Epithelial cell of prostate (primary cell): ENCODE measurements around the gene ID4.

Source experiments
- DNase-seq: peaks from one replicate; pipeline ENCODE4 v3.0.0-alpha.2; 2011; ENCODE audit warnings: low read depth, low spot score
- H3K27ac ChIP-seq: fragments of 450-650 bp; 2 replicates; pipeline ENCODE4 v1.5.1; 2017; ENCODE audit warnings: mild to moderate bottlenecking

The ID4 gene

DNA sequence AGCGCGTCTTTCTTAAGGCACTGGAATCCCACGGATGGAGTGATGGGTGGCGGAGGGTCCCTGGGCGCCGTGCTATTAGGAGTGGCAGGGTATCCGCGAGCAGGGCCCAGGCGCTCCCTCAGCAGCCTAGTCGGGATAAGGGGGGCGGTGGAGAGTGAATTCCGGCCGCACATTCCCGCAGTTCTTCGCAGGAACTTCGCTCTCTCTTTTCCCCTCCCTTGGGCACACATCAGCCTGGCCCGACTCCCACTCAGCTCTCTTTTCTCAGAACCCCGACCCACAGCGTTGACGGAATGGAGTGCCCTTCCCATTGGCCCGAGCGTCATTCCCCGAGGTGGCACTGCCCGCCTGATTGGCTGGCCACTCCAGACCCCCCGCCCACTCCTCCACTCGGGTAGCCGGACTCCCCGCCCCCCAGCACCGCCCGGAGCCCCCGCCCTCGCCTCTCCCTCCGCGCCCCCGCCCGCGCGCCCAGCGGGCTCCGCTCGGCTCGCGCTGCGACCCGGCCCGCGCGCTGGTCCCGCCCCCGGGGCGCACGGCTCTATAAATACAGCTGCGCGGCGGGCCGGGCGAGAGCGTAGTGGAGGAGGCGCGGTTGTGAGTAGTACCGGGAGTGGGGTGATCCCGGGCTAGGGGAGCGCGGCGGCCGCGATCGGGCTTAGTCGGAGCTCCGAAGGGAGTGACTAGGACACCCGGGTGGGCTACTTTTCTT is at the start of gene ID4:
ID4 (plus strand) TSS at position 572 of the 712 bp plus-strand sequence. CDS start 385 bp downstream, outside the sequence.
- no peak for DNase-seq
- H3K27ac ChIP-seq: no peak within 1 kb of the TSS

- no peak for DNase-seq
- H3K27ac ChIP-seq: no peak overlapping the region
These were observed 48.5 kb upstream of the ID4 start for GRCh38 chr6:19788686-19789085.

- no peak for DNase-seq
- no peak overlapping the region for H3K27ac ChIP-seq
These were observed 47.9 kb upstream of the ID4 start for GRCh38 chr6:19789100-19789803.

DNA sequence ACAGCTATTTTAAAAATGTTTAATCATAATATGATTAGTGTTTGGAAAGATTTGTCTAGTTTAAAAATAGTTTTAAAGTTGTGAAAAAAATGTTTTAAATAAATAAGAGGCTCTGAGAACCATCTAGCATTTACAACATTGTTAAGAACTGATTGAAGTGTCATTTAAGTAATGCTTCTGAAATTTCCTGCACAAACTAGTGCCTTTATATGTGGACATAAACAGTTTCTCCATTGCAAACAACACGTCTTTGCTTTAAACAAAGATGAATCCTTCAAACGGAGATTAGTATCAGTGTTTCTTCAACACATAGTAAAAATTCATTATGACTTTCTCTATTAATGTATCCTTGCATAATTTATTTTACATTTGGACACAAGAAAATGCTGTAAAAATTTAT is 45.9 kb upstream of the ID4 start:
- DNase-seq: no peak
- H3K27ac ChIP-seq: no peak overlapping the region

DNA sequence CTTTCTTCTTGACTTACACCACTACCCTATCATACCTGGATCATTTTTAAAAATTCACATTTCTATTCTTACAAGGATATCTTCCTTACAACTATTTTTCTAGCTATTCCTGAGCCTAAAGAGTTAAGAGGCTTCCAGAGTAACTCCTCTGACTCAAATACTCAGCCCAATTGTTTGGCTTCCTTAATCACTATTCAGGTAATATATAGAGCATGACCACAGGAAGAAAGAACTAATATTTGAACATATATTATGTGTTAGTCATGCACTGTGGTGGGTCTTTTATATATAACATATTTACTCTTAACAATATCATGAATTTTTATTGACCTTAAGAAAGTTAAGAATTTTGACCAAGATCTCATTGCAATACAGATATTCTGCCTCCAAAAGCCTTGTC is 42.0 kb upstream of the ID4 start:
- H3K27ac ChIP-seq: no peak overlapping the region
- DNase-seq: no peak

GRCh38 chr6:19796452-19796851 is 40.7 kb upstream of the ID4 start:
- no peak overlapping the region for H3K27ac ChIP-seq
- no peak for DNase-seq

DNA sequence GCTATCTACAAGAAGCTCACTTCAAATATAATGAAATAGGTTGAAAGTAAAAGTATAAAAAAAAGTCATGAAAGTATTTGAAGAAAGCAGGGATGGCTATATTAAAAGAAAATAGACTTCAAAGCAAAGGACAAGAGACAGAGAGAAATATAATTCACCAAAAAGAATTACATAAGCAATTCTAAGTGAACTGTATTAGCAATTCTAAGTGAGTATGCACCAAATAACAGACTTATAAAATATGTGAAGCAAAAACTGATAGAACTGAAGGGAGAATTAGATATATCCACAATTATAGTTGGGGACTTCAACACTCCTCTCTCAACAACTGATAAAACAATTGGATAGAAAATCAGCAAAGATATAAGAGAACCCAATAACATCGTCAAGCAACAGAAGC is 38.8 kb upstream of the ID4 start:
- H3K27ac ChIP-seq: no peak overlapping the region
- DNase-seq: no peak

DNA sequence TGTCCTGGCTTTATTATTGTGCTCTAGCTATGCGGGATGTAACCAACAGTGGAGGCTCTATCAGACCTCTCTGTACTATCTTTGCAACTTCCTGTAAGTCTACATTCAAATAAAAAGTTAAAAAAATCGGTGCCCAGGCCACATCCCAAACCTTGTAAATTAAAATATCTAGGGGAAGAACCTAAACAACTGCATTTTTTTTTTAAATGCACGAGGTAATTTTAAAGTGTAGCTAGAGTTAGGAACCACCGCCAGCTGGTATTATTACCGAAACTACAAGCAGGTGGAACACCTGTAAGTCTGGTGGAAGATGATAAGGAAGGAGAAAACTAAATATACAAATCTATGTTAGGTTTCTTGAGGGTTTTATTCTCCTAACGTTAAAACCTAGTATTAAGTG is 34.5 kb upstream of the ID4 start:
- H3K27ac ChIP-seq: no peak overlapping the region
- DNase-seq: no peak

GRCh38 chr6:19803331-19804204 is 33.6 kb upstream of the ID4 start:
- DNase-seq: no peak
- H3K27ac ChIP-seq: no peak overlapping the region

DNA sequence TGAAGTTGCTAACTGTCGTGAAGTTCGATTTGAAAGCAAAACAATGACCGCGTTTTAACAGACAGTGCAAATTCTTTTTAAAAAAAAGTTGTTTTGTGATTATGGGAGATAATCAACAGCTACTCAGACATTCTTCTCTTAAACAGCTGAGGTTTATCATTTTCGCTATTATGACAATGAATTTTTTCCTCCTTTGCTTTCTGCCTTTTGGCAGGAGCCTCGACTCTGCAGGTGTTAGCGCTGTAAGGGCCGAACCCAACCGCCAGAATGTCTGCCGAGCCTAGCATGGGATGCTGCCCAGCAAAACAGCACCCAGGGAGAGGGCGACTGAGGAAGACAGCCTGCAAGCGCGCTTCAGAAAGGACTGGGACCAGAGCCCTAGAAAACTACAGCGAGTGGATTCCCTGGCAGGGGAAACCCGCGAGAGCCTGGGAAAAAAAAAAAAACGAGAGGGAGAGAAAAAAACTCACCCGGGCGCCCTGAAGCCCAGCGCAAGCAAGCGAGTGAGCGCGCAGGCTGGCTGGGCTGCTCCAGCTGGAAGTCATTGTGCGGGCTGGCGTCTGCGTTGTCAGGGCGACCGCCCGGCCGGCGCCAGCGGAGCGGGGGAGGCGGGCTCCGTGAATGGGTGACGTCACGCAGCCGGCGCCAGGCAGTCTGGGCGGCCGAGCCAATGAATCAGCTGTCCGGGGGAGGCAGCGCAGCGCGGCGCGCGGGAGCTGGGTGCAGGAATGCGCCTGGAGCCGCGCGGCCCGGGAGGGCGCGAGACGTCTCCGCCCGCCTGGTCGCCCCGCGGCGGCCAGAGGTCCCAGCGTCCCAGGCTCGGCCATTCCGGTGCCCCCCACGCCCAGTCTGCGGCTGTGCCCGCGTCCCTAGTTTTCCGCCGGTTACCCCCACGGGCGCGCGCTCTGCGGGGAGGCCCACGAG is 32.7 kb upstream of the ID4 start:
- no peak overlapping the region for H3K27ac ChIP-seq
- DNase-seq: peak; percentile 73

GRCh38 chr6:19805129-19805481 is 32.1 kb upstream of the ID4 start:
- DNase-seq: no peak
- no peak overlapping the region for H3K27ac ChIP-seq

DNA sequence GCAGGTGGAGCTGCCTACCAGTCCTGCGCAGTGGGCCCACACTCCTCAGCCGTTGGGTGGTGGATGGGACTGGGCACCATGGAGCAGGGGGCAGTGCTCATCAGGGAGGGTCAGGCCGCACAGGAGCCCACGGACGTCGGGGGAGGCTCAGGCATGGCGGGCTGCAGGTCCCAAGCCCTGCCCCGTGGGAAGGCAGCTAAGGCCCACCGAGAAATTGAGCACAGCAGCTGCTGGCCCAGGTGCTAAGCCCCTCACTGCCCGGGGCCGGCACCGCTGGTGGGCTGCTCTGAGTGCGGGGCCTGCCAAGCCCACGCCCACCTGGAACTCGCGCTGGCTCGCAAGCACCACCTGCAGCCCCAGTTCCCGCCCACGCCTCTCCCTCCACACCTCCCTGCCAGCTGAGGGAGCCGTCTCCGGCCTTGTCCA is 30.2 kb upstream of the ID4 start:
- no peak overlapping the region for H3K27ac ChIP-seq
- DNase-seq: no peak

GRCh38 chr6:19811397-19812079 is 25.6 kb upstream of the ID4 start:
- DNase-seq: no peak
- H3K27ac ChIP-seq: no peak overlapping the region

GRCh38 chr6:19812512-19813119 is 24.6 kb upstream of the ID4 start:
- DNase-seq: no peak
- H3K27ac ChIP-seq: no peak overlapping the region

DNA sequence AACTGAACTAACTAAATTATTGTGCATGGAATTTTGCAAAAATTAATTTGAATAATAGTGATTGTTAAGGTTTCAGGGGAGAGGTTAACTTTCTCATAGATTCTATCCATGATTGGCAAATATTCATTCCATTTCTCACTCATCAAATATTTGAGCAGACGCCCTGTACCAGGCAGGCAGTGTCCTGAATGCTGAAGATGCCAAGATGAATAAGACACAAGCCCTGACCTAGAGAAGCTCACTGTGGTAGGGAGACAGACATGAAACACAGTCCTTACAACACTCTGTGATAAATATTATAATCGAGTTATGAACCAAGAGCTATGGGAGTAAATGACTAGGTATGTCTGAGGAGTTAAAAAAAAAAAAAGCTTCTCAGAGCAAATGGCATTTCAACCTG is 18.4 kb upstream of the ID4 start:
- H3K27ac ChIP-seq: no peak overlapping the region
- no peak for DNase-seq

GRCh38 chr6:19824058-19824807 is 12.9 kb upstream of the ID4 start:
- DNase-seq: no peak

GRCh38 chr6:19827247-19827646 is 9.9 kb upstream of the ID4 start:
- H3K27ac ChIP-seq: no peak overlapping the region
- no peak for DNase-seq

More at GRCh38 chr6:19824058-19824807, 12.9 kb upstream of the ID4 start:
- no peak overlapping the region for H3K27ac ChIP-seq

DNA sequence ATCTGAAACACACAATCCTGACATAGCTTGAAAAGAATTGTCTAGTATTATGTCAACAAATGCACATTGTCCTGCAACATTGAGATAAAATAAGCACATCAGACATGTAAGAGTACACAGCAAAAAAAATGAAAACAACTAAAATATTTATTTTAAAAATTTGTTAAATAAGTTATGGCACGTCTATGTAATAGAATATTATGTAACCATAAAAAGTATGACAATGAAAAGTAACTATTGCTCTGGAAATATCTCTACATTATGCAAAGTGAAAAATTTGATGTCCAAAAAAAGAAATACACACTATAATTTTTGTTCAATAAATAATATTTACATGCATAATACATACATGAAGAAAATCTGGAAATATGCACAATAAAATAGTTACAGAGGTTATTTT is 9.3 kb upstream of the ID4 start:
- DNase-seq: no peak
- H3K27ac ChIP-seq: no peak overlapping the region
